HCT116 (cell line): ENCODE results near the gene MOB3C.

Experiments
- CBX3 ChIP-seq: IDR thresholded peaks from 2 replicates; pipeline ENCODE4 v1.6.1; 2012; ENCODE audit warnings: low read depth
- CEBPB ChIP-seq: IDR thresholded peaks from 2 replicates; pipeline ENCODE4 v1.6.1; 2012; ENCODE audit warnings: low read depth
- EGR1 ChIP-seq: IDR thresholded peaks from 2 replicates; pipeline ENCODE4 v1.6.1; 2012; ENCODE audit warnings: low read depth
- EZH2 ChIP-seq: fragments of 200-600 bp; sonication (generic); IDR thresholded peaks from 2 replicates; pipeline ENCODE4 v1.6.1; 2017; ENCODE audit warnings: antibody characterized with exemption, mixed run types
- EZH2phosphoT487 ChIP-seq: fragments of 200-600 bp; IDR thresholded peaks from 2 replicates; pipeline ENCODE4 v1.6.1; 2018; ENCODE audit warnings: antibody characterized with exemption, borderline replicate concordance
- FOSL1 ChIP-seq: IDR thresholded peaks from 2 replicates; pipeline ENCODE4 v1.6.1; 2012; ENCODE audit warnings: low read depth
- POLR2A ChIP-seq: IDR thresholded peaks from 2 replicates; pipeline ENCODE4 v1.7.0; 2011; ENCODE audit warnings: borderline replicate concordance; ENCODE audit not compliant: insufficient read depth, insufficient read length; ENCODE audit errors: extremely low read depth
- POLR2AphosphoS5 ChIP-seq: IDR thresholded peaks from 2 replicates; pipeline ENCODE4 v1.6.1; 2011; ENCODE audit warnings: mild to moderate bottlenecking, low read depth, low read length, moderate library complexity
- SIN3A ChIP-seq: IDR thresholded peaks from 2 replicates; pipeline ENCODE4 v1.6.1; 2012; ENCODE audit warnings: low read depth
- ZNF274 ChIP-seq: fragments of 200-500 bp; sonication (Bioruptor generic); IDR thresholded peaks from 2 replicates; pipeline ENCODE4 v1.6.1; 2014; ENCODE audit warnings: mild to moderate bottlenecking, low read depth, low read length, inconsistent platforms
- TF ChIP-seq, protein P1 (sequence below): IDR thresholded peaks from 2 replicates; pipeline ENCODE4 v1.6.1; 2012
- TF ChIP-seq, protein P2 (sequence below), 3 experiments: fragments of 200-600 bp in 1 of 3; sonication (generic) in 1 of 3; IDR thresholded peaks in 2 of 3; conservative IDR thresholded peaks in 1 of 3; 2 replicates each; pipeline ENCODE4 v1.5.1; 2012 to 2017; ENCODE audit warnings: low read depth in 2 of 3, low read length in 2 of 3, antibody characterized with exemption in 1 of 3, borderline replicate concordance in 1 of 3, control low read depth in 1 of 3, mild to moderate bottlenecking in 1 of 3, mixed read lengths in 1 of 3, mixed run types in 1 of 3, moderate library complexity in 1 of 3; ENCODE audit not compliant: insufficient read depth in 1 of 3
- TF ChIP-seq, protein P3 (sequence below): IDR thresholded peaks from 2 replicates; pipeline ENCODE4 v1.6.1; 2012
- TF ChIP-seq, protein P4 (sequence below): IDR thresholded peaks from 2 replicates; pipeline ENCODE4 v1.6.1; 2012; ENCODE audit warnings: low read depth

DNA sequence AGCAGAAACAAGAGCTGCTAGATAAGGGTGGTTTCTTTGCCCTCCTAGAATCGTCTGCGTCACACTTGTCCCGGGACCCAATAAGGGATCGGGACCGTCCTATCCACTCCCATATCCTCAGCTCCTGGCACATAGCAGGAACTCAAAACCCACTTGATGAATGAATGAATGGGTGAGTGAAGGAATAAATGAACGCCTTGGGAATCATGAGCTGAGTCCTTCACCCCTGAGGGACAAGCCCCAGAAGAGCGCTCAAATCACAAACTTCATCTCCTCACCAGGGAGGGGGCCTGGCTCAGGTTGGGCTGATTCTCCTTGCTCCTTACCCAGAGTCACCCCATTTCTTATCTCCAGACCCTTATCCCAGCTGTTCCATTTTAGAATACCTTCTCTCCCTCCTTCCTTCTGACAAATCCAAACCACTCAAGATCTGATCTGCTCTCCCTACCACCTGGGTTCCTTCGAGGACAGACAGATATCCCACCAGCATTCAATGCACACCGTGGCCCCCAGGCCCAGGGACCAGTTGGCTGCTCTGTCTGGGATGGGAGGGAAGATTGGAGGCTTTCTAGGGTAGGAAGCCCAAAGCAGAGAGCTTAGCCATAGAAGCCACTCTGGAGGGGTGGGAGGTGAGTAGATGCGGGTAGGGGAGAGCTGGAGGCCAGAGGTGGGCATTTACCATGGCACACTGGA is 643 bp upstream of the MOB3C start:
- TF ChIP-seq, protein P1, sequence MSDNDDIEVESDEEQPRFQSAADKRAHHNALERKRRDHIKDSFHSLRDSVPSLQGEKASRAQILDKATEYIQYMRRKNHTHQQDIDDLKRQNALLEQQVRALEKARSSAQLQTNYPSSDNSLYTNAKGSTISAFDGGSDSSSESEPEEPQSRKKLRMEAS = no peak
- TF ChIP-seq SIN3A (no peak), POLR2A (no peak), EZH2phosphoT487 (no peak), EZH2 (no peak), CBX3 (no peak), FOSL1 (no peak), CEBPB (no peak), EGR1 (no peak), POLR2AphosphoS5 (no peak), ZNF274 (no peak)
- TF ChIP-seq, protein P2, sequence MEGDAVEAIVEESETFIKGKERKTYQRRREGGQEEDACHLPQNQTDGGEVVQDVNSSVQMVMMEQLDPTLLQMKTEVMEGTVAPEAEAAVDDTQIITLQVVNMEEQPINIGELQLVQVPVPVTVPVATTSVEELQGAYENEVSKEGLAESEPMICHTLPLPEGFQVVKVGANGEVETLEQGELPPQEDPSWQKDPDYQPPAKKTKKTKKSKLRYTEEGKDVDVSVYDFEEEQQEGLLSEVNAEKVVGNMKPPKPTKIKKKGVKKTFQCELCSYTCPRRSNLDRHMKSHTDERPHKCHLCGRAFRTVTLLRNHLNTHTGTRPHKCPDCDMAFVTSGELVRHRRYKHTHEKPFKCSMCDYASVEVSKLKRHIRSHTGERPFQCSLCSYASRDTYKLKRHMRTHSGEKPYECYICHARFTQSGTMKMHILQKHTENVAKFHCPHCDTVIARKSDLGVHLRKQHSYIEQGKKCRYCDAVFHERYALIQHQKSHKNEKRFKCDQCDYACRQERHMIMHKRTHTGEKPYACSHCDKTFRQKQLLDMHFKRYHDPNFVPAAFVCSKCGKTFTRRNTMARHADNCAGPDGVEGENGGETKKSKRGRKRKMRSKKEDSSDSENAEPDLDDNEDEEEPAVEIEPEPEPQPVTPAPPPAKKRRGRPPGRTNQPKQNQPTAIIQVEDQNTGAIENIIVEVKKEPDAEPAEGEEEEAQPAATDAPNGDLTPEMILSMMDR (IDR thresholded peaks at IDR 0.05 in 2 of 3, conservative IDR thresholded peaks at IDR 0.05 in 1 of 3; ENCODE audit: borderline replicate concordance in 1 of 3, insufficient read depth in 1 of 3, low read depth in 2 of 3, low read length in 2 of 3) = no peak
- TF ChIP-seq, protein P3, sequence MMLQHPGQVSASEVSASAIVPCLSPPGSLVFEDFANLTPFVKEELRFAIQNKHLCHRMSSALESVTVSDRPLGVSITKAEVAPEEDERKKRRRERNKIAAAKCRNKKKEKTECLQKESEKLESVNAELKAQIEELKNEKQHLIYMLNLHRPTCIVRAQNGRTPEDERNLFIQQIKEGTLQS = no peak
- TF ChIP-seq, protein P4, sequence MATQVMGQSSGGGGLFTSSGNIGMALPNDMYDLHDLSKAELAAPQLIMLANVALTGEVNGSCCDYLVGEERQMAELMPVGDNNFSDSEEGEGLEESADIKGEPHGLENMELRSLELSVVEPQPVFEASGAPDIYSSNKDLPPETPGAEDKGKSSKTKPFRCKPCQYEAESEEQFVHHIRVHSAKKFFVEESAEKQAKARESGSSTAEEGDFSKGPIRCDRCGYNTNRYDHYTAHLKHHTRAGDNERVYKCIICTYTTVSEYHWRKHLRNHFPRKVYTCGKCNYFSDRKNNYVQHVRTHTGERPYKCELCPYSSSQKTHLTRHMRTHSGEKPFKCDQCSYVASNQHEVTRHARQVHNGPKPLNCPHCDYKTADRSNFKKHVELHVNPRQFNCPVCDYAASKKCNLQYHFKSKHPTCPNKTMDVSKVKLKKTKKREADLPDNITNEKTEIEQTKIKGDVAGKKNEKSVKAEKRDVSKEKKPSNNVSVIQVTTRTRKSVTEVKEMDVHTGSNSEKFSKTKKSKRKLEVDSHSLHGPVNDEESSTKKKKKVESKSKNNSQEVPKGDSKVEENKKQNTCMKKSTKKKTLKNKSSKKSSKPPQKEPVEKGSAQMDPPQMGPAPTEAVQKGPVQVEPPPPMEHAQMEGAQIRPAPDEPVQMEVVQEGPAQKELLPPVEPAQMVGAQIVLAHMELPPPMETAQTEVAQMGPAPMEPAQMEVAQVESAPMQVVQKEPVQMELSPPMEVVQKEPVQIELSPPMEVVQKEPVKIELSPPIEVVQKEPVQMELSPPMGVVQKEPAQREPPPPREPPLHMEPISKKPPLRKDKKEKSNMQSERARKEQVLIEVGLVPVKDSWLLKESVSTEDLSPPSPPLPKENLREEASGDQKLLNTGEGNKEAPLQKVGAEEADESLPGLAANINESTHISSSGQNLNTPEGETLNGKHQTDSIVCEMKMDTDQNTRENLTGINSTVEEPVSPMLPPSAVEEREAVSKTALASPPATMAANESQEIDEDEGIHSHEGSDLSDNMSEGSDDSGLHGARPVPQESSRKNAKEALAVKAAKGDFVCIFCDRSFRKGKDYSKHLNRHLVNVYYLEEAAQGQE = no peak
